ENCODE results near the gene SPIRE1.

Gene SPIRE1

GRCh38 chr18:12657684-12658425 is at the start of gene SPIRE1:
Gene SPIRE1, minus strand, starts transcription at chr18:12658107. Its CDS starts 241 bp downstream, at chr18:12657866.
- DNase-seq (ENCODE audit: low read depth) = no peak

GRCh38 chr18:12703664-12704063 is 45.8 kb upstream of the SPIRE1 start:
- no peak for DNase-seq (ENCODE audit: low read depth)

- DNase-seq (ENCODE audit: low read depth) = no peak
These were observed 45.2 kb upstream of the SPIRE1 start for GRCh38 chr18:12703096-12703567.

GRCh38 chr18:12702221-12703095 is 44.6 kb upstream of the SPIRE1 start, which contains the start of the genes CEP76 and PSMG2:
Gene CEP76, minus strand, starts transcription at chr18:12702723. Its CDS starts 175 bp downstream, at chr18:12702548.
Gene PSMG2, plus strand, starts transcription at chr18:12703042. Its CDS starts 66 bp downstream, at chr18:12703108.
- DNase-seq (ENCODE audit: low read depth) = peak; percentile 63

GRCh38 chr18:12701161-12701560 is 43.3 kb upstream of the SPIRE1 start:
- no peak for DNase-seq (ENCODE audit: low read depth)

- no peak for DNase-seq (ENCODE audit: low read depth)
These were observed 41.8 kb upstream of the SPIRE1 start for GRCh38 chr18:12699747-12700146.

- no peak for DNase-seq (ENCODE audit: low read depth)
These were observed 36.1 kb upstream of the SPIRE1 start for GRCh38 chr18:12694032-12694431.

GRCh38 chr18:12692206-12692605 is 34.3 kb upstream of the SPIRE1 start:
- no peak for DNase-seq (ENCODE audit: low read depth)

- DNase-seq (ENCODE audit: low read depth) = no peak
These were observed 31.4 kb upstream of the SPIRE1 start for GRCh38 chr18:12689256-12689850.

GRCh38 chr18:12686100-12686499 is 28.2 kb upstream of the SPIRE1 start:
- no peak for DNase-seq (ENCODE audit: low read depth)

GRCh38 chr18:12679183-12679786 is 21.4 kb upstream of the SPIRE1 start:
- DNase-seq (ENCODE audit: low read depth) = no peak

- no peak for DNase-seq (ENCODE audit: low read depth)
These were observed 10.1 kb upstream of the SPIRE1 start for GRCh38 chr18:12668041-12668440.

- no peak for DNase-seq (ENCODE audit: low read depth)
These were observed 2.1 kb upstream of the SPIRE1 start for GRCh38 chr18:12659904-12660605.

GRCh38 chr18:12658426-12659138 is 675 bp upstream of the SPIRE1 start:
- DNase-seq (ENCODE audit: low read depth) = no peak

- no peak for DNase-seq (ENCODE audit: low read depth)
These were observed 796 bp downstream of the SPIRE1 start for GRCh38 chr18:12656938-12657683.

GRCh38 chr18:12656605-12656937 is 1.3 kb downstream of the SPIRE1 start:
- no peak for DNase-seq (ENCODE audit: low read depth)

- no peak for DNase-seq (ENCODE audit: low read depth)
These were observed 2.9 kb downstream of the SPIRE1 start for GRCh38 chr18:12654971-12655370.

GRCh38 chr18:12652861-12653401 is 5.0 kb downstream of the SPIRE1 start:
- DNase-seq (ENCODE audit: low read depth) = no peak

GRCh38 chr18:12651651-12652050 is 6.3 kb downstream of the SPIRE1 start:
- no peak for DNase-seq (ENCODE audit: low read depth)

GRCh38 chr18:12647773-12648172 is 10.1 kb downstream of the SPIRE1 start:
- no peak for DNase-seq (ENCODE audit: low read depth)

Measured in stimulated activated CD8-positive, alpha-beta memory T cell treated with anti-CD3 and anti-CD28 coated beads, Interleukin-12 subunit alpha, Interleukin-12 subunit beta, amount 100 ng/mL, for 1 hour (primary cell).